ENCODE results near the gene HLA-DOA.
A peak's percentile ranks its signal among the peaks of the same experiment; 100 is the strongest.

HLA-DOA gene

GRCh38 chr6:32977272-32977952 is 32.0 kb downstream of the HLA-DOA start:
- no peak for DNase-seq

GRCh38 chr6:32976334-32977069 is 32.9 kb downstream of the HLA-DOA start:
- DNase-seq: no peak

GRCh38 chr6:32975886-32976285 is 33.5 kb downstream of the HLA-DOA start:
- no peak for DNase-seq

- no peak for DNase-seq
These were observed 34.7 kb downstream of the HLA-DOA start for GRCh38 chr6:32974541-32975308.

GRCh38 chr6:32974016-32974333 is 35.4 kb downstream of the HLA-DOA start:
- no peak for DNase-seq

GRCh38 chr6:32973144-32974015 is 36.0 kb downstream of the HLA-DOA start:
- peak in 1 of 2 experiments; percentile 53 for DNase-seq

GRCh38 chr6:32972353-32973143 is 36.8 kb downstream of the HLA-DOA start:
- peak; percentile 59 to 67 for DNase-seq

- DNase-seq: peak; percentile 99
These were observed 37.6 kb downstream of the HLA-DOA start for GRCh38 chr6:32971581-32972352.

- no peak for DNase-seq
These were observed 38.2 kb downstream of the HLA-DOA start for GRCh38 chr6:32971242-32971580.

GRCh38 chr6:32970413-32971241 is 38.8 kb downstream of the HLA-DOA start:
- DNase-seq: peak; percentile 87 to 90

- peak; percentile 76 to 83 for DNase-seq
These were observed 39.5 kb downstream of the HLA-DOA start for GRCh38 chr6:32969685-32970412.

GRCh38 chr6:32968867-32969684 is 40.3 kb downstream of the HLA-DOA start:
- DNase-seq: peak; percentile 66 to 76

- peak; percentile 95 to 96 for DNase-seq
These were observed 41.1 kb downstream of the HLA-DOA start, which contains the start of gene BRD2 for GRCh38 chr6:32968093-32968866. BRD2 (plus strand) TSS chr6:32968594; CDS start chr6:32972899, 4,305 bp downstream.

GRCh38 chr6:32967151-32968091 is 42.0 kb downstream of the HLA-DOA start:
- no peak for DNase-seq

GRCh38 chr6:32964776-32965175 is 44.6 kb downstream of the HLA-DOA start:
- no peak for DNase-seq

- no peak for DNase-seq
These were observed 45.5 kb downstream of the HLA-DOA start for GRCh38 chr6:32963866-32964265.
